Measurements from ENCODE around the gene NMNAT3. TPM values are rescaled to one million over a fixed set of nuclear protein-coding genes. Genes with fewer than 3 reads are reported as not detected.

NMNAT3 gene
- total RNA-seq, 2 experiments from 2014 or later = 5.9 to 6.1 TPM

- H3K27ac Mint-ChIP-seq = no peak overlapping the region
- intact Hi-C loops (cut with DNase I, micrococcal nuclease) = loop anchor here in 1 of 2 experiments (5.0 kb wide), 1 partner anchor 95 kb away; no protein-coding TSS in a partner anchor
Observed at GRCh38 chr3:139522421-139522820, 155.4 kb downstream of the NMNAT3 start.

GRCh38 chr3:139521816-139522215 lies 156.0 kb downstream of the NMNAT3 start:
- H3K27me3 Mint-ChIP-seq = no peaks in the 10 kb centered on the region
- no peak overlapping the region for H3K4me3 Mint-ChIP-seq
- POLR2A ChIA-PET = no interaction called here
- no peaks in the 10 kb centered on the region for H3K36me3 Mint-ChIP-seq (ENCODE audit: low read depth)
- no peak overlapping the region for H3K27ac Mint-ChIP-seq
- H3K9me3 Mint-ChIP-seq (ENCODE audit: low read depth) = no peaks in the 10 kb centered on the region
- no peaks in the 10 kb centered on the region for H3K4me1 Mint-ChIP-seq
- intact Hi-C loops (cut with DNase I, micrococcal nuclease) = loop anchor here (2.0 to 5.0 kb wide), 2 partner anchors 95 kb away; no protein-coding TSS in a partner anchor
- CTCF ChIA-PET = interaction anchor here (1.4 kb wide), 1 partner anchor 11 kb away, joined by 4 read pairs; no protein-coding TSS in a partner anchor
- ATAC-seq (no peak), DNase-seq (no peak)

More at GRCh38 chr3:139522421-139522820, 155.4 kb downstream of the NMNAT3 start:
- CTCF ChIA-PET = no interaction called here
- H3K9me3 Mint-ChIP-seq (ENCODE audit: low read depth) = no peaks in the 10 kb centered on the region
- peak; percentile 39 for ATAC-seq
- DNase-seq = no peak
- POLR2A ChIA-PET = no interaction called here
- H3K36me3 Mint-ChIP-seq (ENCODE audit: low read depth) = no peaks in the 10 kb centered on the region
- no peaks in the 10 kb centered on the region for H3K4me1 Mint-ChIP-seq
- no peaks in the 10 kb centered on the region for H3K27me3 Mint-ChIP-seq
- no peak overlapping the region for H3K4me3 Mint-ChIP-seq

GRCh38 chr3:139521144-139521543 lies 156.6 kb downstream of the NMNAT3 start:
- H3K36me3 Mint-ChIP-seq (ENCODE audit: low read depth) = no peaks in the 10 kb centered on the region
- H3K4me1 Mint-ChIP-seq = no peaks in the 10 kb centered on the region
- no peaks in the 10 kb centered on the region for H3K9me3 Mint-ChIP-seq (ENCODE audit: low read depth)
- ChIA-PET POLR2A (interaction anchor here (0.7 kb wide), 1 partner anchor 13 kb away, joined by 4 read pairs; no protein-coding TSS in a partner anchor), CTCF (interaction anchor here (1.4 kb wide), 1 partner anchor 10 kb away, joined by 4 read pairs; no protein-coding TSS in a partner anchor)
- no peak overlapping the region for H3K4me3 Mint-ChIP-seq
- DNase-seq (no peak), ATAC-seq (no peak)
- no peak overlapping the region for H3K27ac Mint-ChIP-seq
- intact Hi-C loops (cut with DNase I, micrococcal nuclease) = loop anchor here (2.0 to 5.0 kb wide), 2 partner anchors 94 kb away; no protein-coding TSS in a partner anchor
- H3K27me3 Mint-ChIP-seq = no peaks in the 10 kb centered on the region

- CTCF ChIA-PET = no interaction called here
- peak; percentile 56 for DNase-seq
- intact Hi-C loops (cut with DNase I, micrococcal nuclease) = loop anchor here (2.0 to 5.0 kb wide), 2 partner anchors 93 kb away; no protein-coding TSS in a partner anchor
Observed at GRCh38 chr3:139519998-139520737, 157.6 kb downstream of the NMNAT3 start.

GRCh38 chr3:139518926-139519842 lies 158.6 kb downstream of the NMNAT3 start:
- Mint-ChIP-seq H3K36me3 (ENCODE audit: low read depth) (no peaks in the 10 kb centered on the region), H3K27me3 (no peaks in the 10 kb centered on the region), H3K4me3 (no peak overlapping the region), H3K4me1 (no peaks in the 10 kb centered on the region), H3K9me3 (ENCODE audit: low read depth) (no peaks in the 10 kb centered on the region), H3K27ac (no peak overlapping the region)
- POLR2A ChIA-PET = no interaction called here
- ATAC-seq (no peak), DNase-seq (no peak)
- CTCF ChIA-PET = no interaction called here
- intact Hi-C loops (cut with DNase I, micrococcal nuclease) = no loop called here

More at GRCh38 chr3:139519998-139520737, 157.6 kb downstream of the NMNAT3 start:
- POLR2A ChIA-PET = no interaction called here
- no peaks in the 10 kb centered on the region for H3K4me1 Mint-ChIP-seq
- H3K27me3 Mint-ChIP-seq = no peaks in the 10 kb centered on the region
- H3K4me3 Mint-ChIP-seq = no peak overlapping the region
- no peaks in the 10 kb centered on the region for H3K9me3 Mint-ChIP-seq (ENCODE audit: low read depth)
- ATAC-seq = peak; percentile 49
- no peaks in the 10 kb centered on the region for H3K36me3 Mint-ChIP-seq (ENCODE audit: low read depth)
- no peak overlapping the region for H3K27ac Mint-ChIP-seq

GRCh38 chr3:139518306-139518705 lies 159.5 kb downstream of the NMNAT3 start:
- POLR2A ChIA-PET = no interaction called here
- no peaks in the 10 kb centered on the region for H3K4me1 Mint-ChIP-seq

GRCh38 chr3:139517321-139518065 lies 160.3 kb downstream of the NMNAT3 start:
- Mint-ChIP-seq H3K27me3 (no peaks in the 10 kb centered on the region), H3K27ac (no peak overlapping the region), H3K4me1 (no peaks in the 10 kb centered on the region), H3K9me3 (ENCODE audit: low read depth) (no peaks in the 10 kb centered on the region), H3K4me3 (no peak overlapping the region), H3K36me3 (ENCODE audit: low read depth) (no peaks in the 10 kb centered on the region)
- CTCF ChIA-PET = no interaction called here
- intact Hi-C loops (cut with DNase I, micrococcal nuclease) = no loop called here
- DNase-seq (no peak), ATAC-seq (no peak)
- POLR2A ChIA-PET = interaction anchor here (0.6 kb wide), 1 partner anchor 155 kb away, joined by 3 read pairs; no protein-coding TSS in a partner anchor

More at GRCh38 chr3:139518306-139518705, 159.5 kb downstream of the NMNAT3 start:
- no peak overlapping the region for H3K27ac Mint-ChIP-seq
- DNase-seq (no peak), ATAC-seq (no peak)
- no peaks in the 10 kb centered on the region for H3K27me3 Mint-ChIP-seq
- CTCF ChIA-PET = no interaction called here
- H3K4me3 Mint-ChIP-seq = no peak overlapping the region
- intact Hi-C loops (cut with DNase I, micrococcal nuclease) = no loop called here
- no peaks in the 10 kb centered on the region for H3K9me3 Mint-ChIP-seq (ENCODE audit: low read depth)
- H3K36me3 Mint-ChIP-seq (ENCODE audit: low read depth) = no peaks in the 10 kb centered on the region

- POLR2A ChIA-PET = no interaction called here
- Mint-ChIP-seq H3K9me3 (ENCODE audit: low read depth) (no peaks in the 10 kb centered on the region), H3K27ac (no peak overlapping the region), H3K27me3 (no peaks in the 10 kb centered on the region), H3K4me1 (no peaks in the 10 kb centered on the region), H3K4me3 (no peak overlapping the region), H3K36me3 (ENCODE audit: low read depth) (no peaks in the 10 kb centered on the region)
- ATAC-seq = no peak
- intact Hi-C loops (cut with DNase I, micrococcal nuclease) = no loop called here
- DNase-seq = no peak
- CTCF ChIA-PET = no interaction called here
Observed at GRCh38 chr3:139514741-139515140, 163.0 kb downstream of the NMNAT3 start.

Other genes with a start within 250 kb of the NMNAT3 start
- not detected for gene RBP2, start 201.5 kb downstream of the NMNAT3 start, total RNA-seq
- not detected for gene RBP1, start 138.2 kb downstream of the NMNAT3 start, total RNA-seq

Data from activated CD4-positive, alpha-beta T cell treated with anti-CD3 and anti-CD28 coated beads for 36 hours (primary cell).